Glutamatergic neuron (in vitro differentiated cells): ENCODE data around the gene C2CD4B. TPM values are rescaled to one million over a fixed set of nuclear protein-coding genes. Genes with fewer than 3 reads are reported as not detected.

Experiments
- DNase-seq: peaks from one replicate; pipeline ENCODE4 v3.0.0; 2022
- H3K27ac Mint-ChIP-seq: one replicate; pipeline ENCODE4 v1.8.0; 2020; ENCODE audit warnings: mild to moderate bottlenecking, mixed read lengths, inconsistent platforms; ENCODE audit not compliant: unreplicated experiment
- H3K27me3 Mint-ChIP-seq: one replicate; pipeline ENCODE4 v1.8.0; 2020; ENCODE audit warnings: mild to moderate bottlenecking, moderate library complexity, mixed read lengths, inconsistent platforms; ENCODE audit not compliant: unreplicated experiment
- H3K36me3 Mint-ChIP-seq: one replicate; pipeline ENCODE4 v1.8.0; 2020; ENCODE audit warnings: mild to moderate bottlenecking, mixed read lengths, inconsistent platforms; ENCODE audit not compliant: unreplicated experiment
- H3K4me1 Mint-ChIP-seq: one replicate; pipeline ENCODE4 v1.8.0; 2020; ENCODE audit warnings: mild to moderate bottlenecking, low read depth, mixed read lengths, inconsistent platforms; ENCODE audit not compliant: unreplicated experiment
- H3K4me3 Mint-ChIP-seq: one replicate; pipeline ENCODE4 v1.8.0; 2020; ENCODE audit warnings: mild to moderate bottlenecking, mixed read lengths, inconsistent platforms; ENCODE audit not compliant: unreplicated experiment
- H3K9me3 Mint-ChIP-seq: one replicate; pipeline ENCODE4 v1.8.0; 2020; ENCODE audit warnings: mild to moderate bottlenecking, moderate library complexity, mixed read lengths, inconsistent platforms; ENCODE audit not compliant: unreplicated experiment
- CTCF ChIP-seq: fragments of 200-600 bp; sonication (generic); IDR thresholded peaks from one replicate; pipeline ENCODE4 v1.5.0; 2021; ENCODE audit not compliant: partially characterized antibody, unreplicated experiment
- total RNA-seq: library from RNA; stranded (reverse); fragmentation: NEBNext Ultra II Directional; extraction: Animal tissue kit (Norgen Biotek cat#: 25700); gene quantifications from one replicate; pipeline ENCODE4 v1.2.1, GENCODE V29; 2021; ENCODE audit not compliant: unreplicated experiment

The C2CD4B gene
- total RNA-seq, 1 donor from 2014 or later = not detected

GRCh38 chr15:62126364-62126763, 38.7 kb downstream of the C2CD4B start:
- peaks cover 10% of the 10 kb centered on the region for H3K36me3 Mint-ChIP-seq
- no peak overlapping the region for H3K4me3 Mint-ChIP-seq
- H3K27ac Mint-ChIP-seq = no peak overlapping the region
- DNase-seq = no peak
- no peak for TF ChIP-seq CTCF
- no peaks in the 10 kb centered on the region for H3K27me3 Mint-ChIP-seq
- H3K4me1 Mint-ChIP-seq = no peaks in the 10 kb centered on the region
- peaks cover 3% of the 10 kb centered on the region for H3K9me3 Mint-ChIP-seq

- H3K36me3 Mint-ChIP-seq = peaks cover 10% of the 10 kb centered on the region
- no peak overlapping the region for H3K27ac Mint-ChIP-seq
- DNase-seq = no peak
- no peaks in the 10 kb centered on the region for H3K27me3 Mint-ChIP-seq
- H3K4me3 Mint-ChIP-seq = no peak overlapping the region
- no peaks in the 10 kb centered on the region for H3K4me1 Mint-ChIP-seq
- H3K9me3 Mint-ChIP-seq = peaks cover 3% of the 10 kb centered on the region
- no peak for TF ChIP-seq CTCF
These were observed 39.3 kb downstream of the C2CD4B start for GRCh38 chr15:62125773-62126172.

DNA sequence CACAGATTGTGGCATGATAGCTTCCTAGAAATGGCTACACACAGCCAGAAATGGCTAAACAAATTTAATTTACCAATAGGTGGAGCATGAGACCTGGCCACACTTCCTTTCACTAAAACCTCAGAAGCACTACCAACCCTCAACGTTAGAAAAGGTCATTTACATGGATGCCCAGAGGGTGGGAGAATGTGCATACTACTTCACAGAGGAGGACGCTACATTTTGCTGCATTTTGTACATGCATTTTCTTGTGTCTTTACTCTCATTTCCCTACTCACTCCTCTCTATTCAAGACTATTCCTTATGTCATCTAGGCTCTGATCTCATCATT, 40.1 kb downstream of the C2CD4B start:
- Mint-ChIP-seq H3K9me3 (peaks cover 3% of the 10 kb centered on the region), H3K4me3 (no peak overlapping the region), H3K27me3 (no peaks in the 10 kb centered on the region), H3K4me1 (no peaks in the 10 kb centered on the region), H3K36me3 (peaks cover 10% of the 10 kb centered on the region), H3K27ac (no peak overlapping the region)
- DNase-seq = no peak
- no peak for TF ChIP-seq CTCF

DNA sequence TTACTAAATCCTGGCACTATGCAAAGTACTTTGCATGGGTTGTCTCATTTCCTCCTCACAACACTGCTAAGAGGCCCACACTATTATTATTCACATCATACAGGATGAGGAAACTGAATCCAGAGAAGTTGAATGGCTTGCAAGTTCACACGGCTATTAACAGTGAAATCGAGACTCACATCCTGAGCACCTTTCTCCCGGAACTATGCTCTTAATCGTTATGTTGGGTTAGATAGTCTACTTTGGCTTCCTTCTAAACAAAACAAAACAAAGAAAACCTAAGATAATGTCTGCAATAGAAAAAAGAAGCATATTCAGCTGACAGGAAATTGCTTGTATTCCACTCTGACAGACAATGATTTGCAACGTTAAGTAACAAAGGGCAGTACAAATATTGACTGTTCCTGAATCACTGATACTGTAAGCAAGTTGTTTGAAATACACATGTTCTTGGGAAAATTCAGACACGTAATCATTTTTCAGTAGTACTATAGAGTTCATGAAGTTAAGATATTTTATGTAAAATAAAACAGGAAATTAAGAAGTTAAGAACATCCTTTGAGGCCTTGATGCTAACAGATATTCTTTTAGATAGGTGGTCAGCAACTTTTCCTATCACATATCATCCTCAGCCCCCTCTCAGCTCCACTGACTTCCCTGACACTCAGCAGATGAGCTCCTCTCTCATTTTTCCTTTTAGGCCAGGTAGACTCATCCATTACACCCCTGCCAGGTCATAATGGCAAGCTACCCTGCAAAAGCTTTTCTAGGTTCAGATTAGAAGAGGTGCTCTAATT, 40.7 kb downstream of the C2CD4B start:
- no peak for TF ChIP-seq CTCF
- Mint-ChIP-seq H3K4me3 (no peak overlapping the region), H3K4me1 (no peaks in the 10 kb centered on the region), H3K27ac (no peak overlapping the region), H3K36me3 (peaks cover 10% of the 10 kb centered on the region), H3K27me3 (no peaks in the 10 kb centered on the region), H3K9me3 (peaks cover 3% of the 10 kb centered on the region)
- no peak for DNase-seq

GRCh38 chr15:62122249-62122648, 42.8 kb downstream of the C2CD4B start:
- Mint-ChIP-seq H3K27ac (no peak overlapping the region), H3K27me3 (no peaks in the 10 kb centered on the region), H3K4me1 (peaks cover 3% of the 10 kb centered on the region), H3K36me3 (peaks cover 7% of the 10 kb centered on the region), H3K9me3 (peaks cover 3% of the 10 kb centered on the region), H3K4me3 (no peak overlapping the region)
- no peak for DNase-seq
- no peak for TF ChIP-seq CTCF
